Erythroblast (primary cell): ENCODE measurements around the gene CACTIN.

ENCODE experiments used
- GATA1 ChIP-seq: IDR thresholded peaks from 2 replicates; pipeline ENCODE4 v1.6.1; 2011; ENCODE audit warnings: low read depth, mild to moderate bottlenecking, control low read depth, low read length, moderate library complexity
- POLR2A ChIP-seq: IDR thresholded peaks from 2 replicates; pipeline ENCODE4 v1.6.1; 2011; ENCODE audit warnings: mild to moderate bottlenecking, low read length

DNA sequence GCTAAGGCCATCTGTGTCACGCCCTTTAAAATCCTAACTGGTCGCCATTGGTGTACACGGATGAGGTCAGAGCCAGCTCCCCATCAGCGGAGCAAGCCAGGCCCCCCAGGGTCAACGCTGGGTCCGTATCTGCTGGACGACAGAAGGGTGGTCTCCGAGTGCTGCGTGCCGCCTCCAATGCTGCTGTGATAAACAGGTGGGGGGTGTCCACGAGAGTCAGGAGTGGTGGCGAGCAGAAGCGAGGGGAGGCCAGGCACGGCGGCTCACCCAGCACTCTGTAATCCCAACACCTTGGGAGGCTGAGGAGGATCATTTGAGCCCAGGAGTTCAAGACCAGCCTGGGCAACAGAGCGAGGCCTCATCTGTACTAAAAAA, 30.8 kb upstream of the CACTIN start:
- TF ChIP-seq POLR2A (no peak), GATA1 (no peak)
